Mesenchymal stem cell (in vitro differentiated cells and primary cell): ENCODE measurements around the gene FBXL7.

ENCODE experiments used
- DNase-seq: peaks from one replicate; pipeline ENCODE4 v3.0.0-alpha.2; 2013
- H2AFZ ChIP-seq: one replicate; pipeline ENCODE4 v1.6.1; 2013; ENCODE audit warnings: low read depth, mild to moderate bottlenecking, control low read depth, inconsistent platforms, low read length, moderate library complexity
- H2AK5ac ChIP-seq: 2 replicates; pipeline ENCODE4 v1.6.1; 2013; ENCODE audit warnings: low read length, moderate library complexity, mild to moderate bottlenecking, inconsistent platforms; ENCODE audit not compliant: severe bottlenecking
- H2BK120ac ChIP-seq: one replicate; pipeline ENCODE4 v1.6.1; 2013; ENCODE audit warnings: low read depth, mild to moderate bottlenecking, inconsistent platforms, low read length, moderate library complexity
- H2BK12ac ChIP-seq, 2 experiments: one replicate each; pipeline ENCODE4 v1.6.1; 2013; ENCODE audit warnings: inconsistent platforms in 2 of 2, low read length in 2 of 2, mild to moderate bottlenecking in 2 of 2, moderate library complexity in 2 of 2, control low read depth in 1 of 2
- H2BK15ac ChIP-seq: one replicate; pipeline ENCODE4 v1.6.1; 2013; ENCODE audit warnings: mild to moderate bottlenecking, low read depth, inconsistent platforms; ENCODE audit not compliant: poor library complexity, severe bottlenecking
- H2BK5ac ChIP-seq: 2 replicates; pipeline ENCODE4 v1.6.1; 2013; ENCODE audit warnings: low read depth, mild to moderate bottlenecking, low read length, control low read depth, inconsistent platforms; ENCODE audit not compliant: poor library complexity, severe bottlenecking
- H3K14ac ChIP-seq, 2 experiments: one replicate each; pipeline ENCODE4 v1.6.1; 2013; ENCODE audit warnings: inconsistent platforms in 2 of 2, low read length in 2 of 2, control low read depth in 1 of 2, mild to moderate bottlenecking in 1 of 2, moderate library complexity in 1 of 2
- H3K18ac ChIP-seq, 2 experiments: one replicate each; pipeline ENCODE4 v1.6.1; 2013; ENCODE audit warnings: inconsistent platforms in 2 of 2, low read length in 2 of 2, control low read depth in 1 of 2, low read depth in 1 of 2, mild to moderate bottlenecking in 1 of 2
- H3K23ac ChIP-seq, 2 experiments: one replicate each; pipeline ENCODE4 v1.6.1; 2013; ENCODE audit warnings: inconsistent platforms in 2 of 2, low read length in 2 of 2, mild to moderate bottlenecking in 2 of 2, moderate library complexity in 2 of 2, control low read depth in 1 of 2
- H3K27ac ChIP-seq: 2 replicates; pipeline ENCODE4 v1.5.1; 2013; ENCODE audit warnings: mild to moderate bottlenecking, moderate library complexity, low read length, control low read depth, inconsistent platforms; ENCODE audit not compliant: poor library complexity, severe bottlenecking
- H3K27me3 ChIP-seq, 2 experiments: 2 replicates each; pipeline versions ENCODE4 v1.6.1 to v1.7.0; 2013; ENCODE audit warnings: low read length in 2 of 2, mild to moderate bottlenecking in 2 of 2, moderate library complexity in 2 of 2, control low read depth in 1 of 2, inconsistent platforms in 1 of 2; ENCODE audit not compliant: control insufficient read depth in 1 of 2, insufficient read depth in 1 of 2
- H3K36me3 ChIP-seq, 2 experiments: 2 replicates each; pipeline versions ENCODE4 v1.6.1 to v1.7.0; 2013; ENCODE audit warnings: low read length in 2 of 2, control low read depth in 1 of 2, inconsistent platforms in 1 of 2, low read depth in 1 of 2, mild to moderate bottlenecking in 1 of 2; ENCODE audit not compliant: insufficient read depth in 2 of 2, control insufficient read depth in 1 of 2
- H3K4ac ChIP-seq, 2 experiments: one replicate each; pipeline ENCODE4 v1.6.1; 2013; ENCODE audit warnings: inconsistent platforms in 2 of 2, low read length in 2 of 2, mild to moderate bottlenecking in 2 of 2, moderate library complexity in 2 of 2, control low read depth in 1 of 2, low read depth in 1 of 2
- H3K4me1 ChIP-seq: 2 replicates; pipeline ENCODE4 v1.6.1; 2013; ENCODE audit warnings: low read depth, low read length, control low read depth; ENCODE audit not compliant: control insufficient read depth, insufficient read depth
- H3K4me2 ChIP-seq: 2 replicates; pipeline ENCODE4 v1.6.1; 2013; ENCODE audit warnings: low read length, mild to moderate bottlenecking, inconsistent platforms; ENCODE audit not compliant: poor library complexity, severe bottlenecking
- H3K4me3 ChIP-seq, 2 experiments: 2 replicates each; pipeline versions ENCODE4 v1.5.1 to v1.7.0; 2013; ENCODE audit warnings: low read length in 2 of 2, mild to moderate bottlenecking in 2 of 2, control low read depth in 1 of 2, low read depth in 1 of 2; ENCODE audit not compliant: insufficient read depth in 1 of 2
- H3K79me1 ChIP-seq: replicated peaks from 2 replicates; pipeline ENCODE4 v1.6.1; 2013; ENCODE audit warnings: mild to moderate bottlenecking, control low read depth, low read length, inconsistent platforms; ENCODE audit not compliant: poor library complexity, severe bottlenecking
- H3K9ac ChIP-seq: 2 replicates; pipeline ENCODE4 v1.7.0; 2013; ENCODE audit warnings: mild to moderate bottlenecking, low read length, moderate library complexity
- H3K9me3 ChIP-seq: 2 replicates; pipeline ENCODE4 v1.7.0; 2013; ENCODE audit warnings: mild to moderate bottlenecking, low read length; ENCODE audit not compliant: control insufficient read depth
- H4K8ac ChIP-seq: one replicate; pipeline ENCODE4 v1.6.1; 2013; ENCODE audit warnings: inconsistent platforms, mild to moderate bottlenecking, low read length, moderate library complexity
- H4K91ac ChIP-seq: one replicate; pipeline ENCODE4 v1.6.1; 2013; ENCODE audit warnings: mild to moderate bottlenecking, low read length, inconsistent platforms
- WGBS: methylation state at CpG from one replicate; pipeline ENCODE4 v1.1.7; 2013; ENCODE audit warnings: mixed read lengths; 5-methylcytosine and 5-hydroxymethylcytosine counted together

Gene FBXL7

DNA sequence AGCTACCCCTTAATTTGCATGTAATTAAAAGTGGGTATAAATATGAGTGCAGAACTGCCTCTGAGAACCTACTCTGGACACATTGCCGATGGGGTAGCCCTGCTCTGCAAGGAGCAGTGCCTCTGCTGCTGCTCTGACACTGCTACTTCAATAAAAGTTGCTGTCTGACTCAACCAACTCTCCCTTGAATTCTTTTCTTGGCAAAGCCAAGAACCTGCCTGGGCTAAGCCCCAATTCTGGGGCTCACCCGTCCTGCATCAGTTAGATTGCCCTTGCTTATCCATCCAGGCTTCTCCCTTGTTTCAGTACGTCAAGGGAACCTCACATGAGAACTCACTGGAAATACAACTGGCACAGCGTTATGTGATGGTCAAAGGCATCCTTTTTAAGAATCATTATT is 44.1 kb downstream of the FBXL7 start:
- H3K23ac ChIP-seq: no peak overlapping the region
- H4K8ac ChIP-seq: no peak overlapping the region
- DNase-seq: no peak
- 95% methylated on average over 3 of the region's 4 CpGs for WGBS
- no peak overlapping the region for H3K4me2 ChIP-seq
- H3K27me3 ChIP-seq: no peaks in the 10 kb centered on the region
- no peak overlapping the region for H3K4ac ChIP-seq
- no peaks in the 10 kb centered on the region for H3K4me1 ChIP-seq
- H2BK120ac ChIP-seq: no peak overlapping the region
- no peak overlapping the region for H3K4me3 ChIP-seq
- no peak overlapping the region for H2BK12ac ChIP-seq
- H3K79me1 ChIP-seq: peaks cover 33% of the 10 kb centered on the region
- no peak overlapping the region for H4K91ac ChIP-seq
- no peak overlapping the region for H3K9ac ChIP-seq
- H3K18ac ChIP-seq: no peak overlapping the region
- no peaks in the 10 kb centered on the region for H3K9me3 ChIP-seq
- H2BK15ac ChIP-seq: no peak overlapping the region
- peaks cover 0 to 6% of the 10 kb centered on the region in 2 experiments for H3K36me3 ChIP-seq
- peak overlapping the region in 1 of 2 experiments; percentile 41 for H3K14ac ChIP-seq
- H2AK5ac ChIP-seq: no peak overlapping the region
- no peak overlapping the region for H2AFZ ChIP-seq
- H3K27ac ChIP-seq: no peak overlapping the region
- H2BK5ac ChIP-seq: no peak overlapping the region

DNA sequence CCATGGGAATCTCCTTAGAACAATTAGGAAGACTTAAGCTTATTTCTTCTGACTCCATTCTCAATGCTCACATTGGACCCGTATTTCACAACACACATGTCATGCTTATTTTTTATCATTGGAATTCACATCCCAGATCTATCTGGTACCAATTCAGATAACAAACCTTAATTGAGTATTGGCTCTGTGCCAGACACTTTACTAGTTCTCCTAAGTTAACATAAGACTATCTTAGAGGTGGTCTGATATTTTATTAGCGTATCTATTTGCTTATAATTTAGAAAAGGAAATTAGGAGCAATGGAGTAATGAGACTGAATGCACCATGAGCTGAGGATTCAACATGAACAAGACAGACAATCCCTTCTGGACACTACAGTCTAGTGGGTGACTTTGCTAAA is 45.1 kb downstream of the FBXL7 start:
- H2AFZ ChIP-seq: no peak overlapping the region
- H3K79me1 ChIP-seq: peaks cover 33% of the 10 kb centered on the region
- no peak overlapping the region for H4K91ac ChIP-seq
- no peak overlapping the region for H3K4me2 ChIP-seq
- no peak overlapping the region for H3K27ac ChIP-seq
- H2BK120ac ChIP-seq: no peak overlapping the region
- no peak overlapping the region for H3K9ac ChIP-seq
- no peak overlapping the region for H2BK12ac ChIP-seq
- no peaks in the 10 kb centered on the region for H3K27me3 ChIP-seq
- H3K18ac ChIP-seq: no peak overlapping the region
- H3K9me3 ChIP-seq: no peaks in the 10 kb centered on the region
- no peaks in the 10 kb centered on the region for H3K4me1 ChIP-seq
- no peak overlapping the region for H2BK15ac ChIP-seq
- 97% methylated on average over 2 of the region's 2 CpGs for WGBS
- H2AK5ac ChIP-seq: no peak overlapping the region
- no peak overlapping the region for H3K14ac ChIP-seq
- H2BK5ac ChIP-seq: no peak overlapping the region
- no peak overlapping the region for H4K8ac ChIP-seq
- no peak overlapping the region for H3K4me3 ChIP-seq
- H3K36me3 ChIP-seq: peaks cover 0 to 6% of the 10 kb centered on the region in 2 experiments
- no peak overlapping the region for H3K4ac ChIP-seq
- no peak for DNase-seq
- no peak overlapping the region for H3K23ac ChIP-seq

DNA sequence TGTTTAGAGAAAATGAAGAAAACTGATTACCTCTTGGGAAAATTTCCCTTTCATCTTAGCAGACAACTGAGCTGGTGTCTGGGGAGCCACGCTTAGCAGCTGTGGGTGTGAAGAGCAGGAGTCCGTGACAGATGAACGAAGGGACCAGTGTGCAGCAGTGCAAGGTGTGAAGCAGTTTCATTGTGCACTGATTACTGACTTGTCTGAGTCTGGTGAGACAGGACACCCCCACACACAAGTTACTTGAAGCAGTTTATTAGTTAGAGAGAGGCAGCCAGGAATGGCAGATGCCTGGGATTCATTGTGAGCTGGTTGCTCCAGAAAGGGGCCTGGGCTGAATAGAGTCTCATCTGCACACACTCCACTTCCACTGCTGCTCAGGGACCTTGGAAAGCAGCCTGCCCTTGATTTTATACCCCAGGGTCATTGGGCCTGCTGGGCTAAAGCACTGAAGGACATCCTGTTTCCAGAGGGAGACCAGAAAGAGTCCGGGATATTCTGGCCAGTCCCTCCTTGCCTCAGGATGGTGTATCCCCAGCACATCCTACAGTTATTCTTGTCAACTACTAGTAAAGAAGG is 47.4 kb downstream of the FBXL7 start:
- H3K36me3 ChIP-seq: peaks cover 0 to 6% of the 10 kb centered on the region in 2 experiments
- H3K4me3 ChIP-seq: no peak overlapping the region
- H2BK120ac ChIP-seq: no peak overlapping the region
- no peak overlapping the region for H3K23ac ChIP-seq
- H2AFZ ChIP-seq: no peak overlapping the region
- H3K4me2 ChIP-seq: no peak overlapping the region
- WGBS: 98% methylated on average over 4 of the region's 4 CpGs
- no peak overlapping the region for H3K14ac ChIP-seq
- no peak overlapping the region for H3K18ac ChIP-seq
- H2BK12ac ChIP-seq: no peak overlapping the region
- H4K91ac ChIP-seq: no peak overlapping the region
- H3K4me1 ChIP-seq: no peaks in the 10 kb centered on the region
- no peaks in the 10 kb centered on the region for H3K27me3 ChIP-seq
- H3K4ac ChIP-seq: no peak overlapping the region
- H3K79me1 ChIP-seq: peaks cover 41% of the 10 kb centered on the region
- H2BK5ac ChIP-seq: no peak overlapping the region
- no peak overlapping the region for H4K8ac ChIP-seq
- H2BK15ac ChIP-seq: no peak overlapping the region
- no peak overlapping the region for H3K27ac ChIP-seq
- no peak overlapping the region for H2AK5ac ChIP-seq
- H3K9me3 ChIP-seq: no peaks in the 10 kb centered on the region
- no peak for DNase-seq
- no peak overlapping the region for H3K9ac ChIP-seq

DNA sequence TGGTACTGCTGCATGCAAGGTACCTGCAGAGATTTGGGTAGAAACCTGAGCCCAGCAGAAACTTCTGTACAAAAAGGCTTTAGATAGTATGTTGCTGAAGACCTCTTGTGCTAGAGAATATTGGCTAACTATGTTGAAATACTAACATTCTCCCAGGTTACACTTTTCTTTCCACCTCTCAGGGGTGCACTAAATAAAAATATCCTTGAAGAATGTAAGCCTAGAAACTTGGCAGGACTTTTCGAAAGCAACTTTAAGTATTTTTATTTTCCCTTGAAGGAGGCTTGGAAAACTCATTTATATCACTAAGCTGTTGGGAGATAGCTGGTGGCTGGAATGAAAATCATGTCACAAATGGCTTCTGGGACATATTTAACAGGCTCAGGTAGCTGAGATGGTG is 50.0 kb downstream of the FBXL7 start:
- H2BK120ac ChIP-seq: no peak overlapping the region
- no peak overlapping the region for H2BK12ac ChIP-seq
- no peak overlapping the region for H3K4ac ChIP-seq
- H3K4me3 ChIP-seq: no peak overlapping the region
- no peak overlapping the region for H3K4me2 ChIP-seq
- peaks cover 0 to 6% of the 10 kb centered on the region in 2 experiments for H3K36me3 ChIP-seq
- H4K91ac ChIP-seq: no peak overlapping the region
- H3K79me1 ChIP-seq: peaks cover 36% of the 10 kb centered on the region
- no peak overlapping the region for H3K14ac ChIP-seq
- H3K27ac ChIP-seq: no peak overlapping the region
- H2BK5ac ChIP-seq: no peak overlapping the region
- WGBS: 100% methylated on average over 1 of the region's 1 CpG
- H3K27me3 ChIP-seq: no peaks in the 10 kb centered on the region
- H4K8ac ChIP-seq: no peak overlapping the region
- no peak overlapping the region for H3K9ac ChIP-seq
- no peak for DNase-seq
- no peak overlapping the region for H2AFZ ChIP-seq
- no peak overlapping the region for H2BK15ac ChIP-seq
- H3K23ac ChIP-seq: no peak overlapping the region
- no peaks in the 10 kb centered on the region for H3K9me3 ChIP-seq
- H2AK5ac ChIP-seq: no peak overlapping the region
- no peak overlapping the region for H3K18ac ChIP-seq
- no peaks in the 10 kb centered on the region for H3K4me1 ChIP-seq
